HG03469 (cell line): ENCODE results near the gene HOPX.
"Not testable (repeated sequence)": the region's sequence is repeated elsewhere in the genome, so short reads cannot be mapped to it uniquely, and the experiment has no call there.

Experiments used
- ATAC-seq: cut with Tn5 transposase; IDR thresholded peaks from one replicate; pipeline ENCODE4 v1.9.1; 2021; ENCODE audit warnings: mild to moderate bottlenecking, moderate library complexity, moderate number of reproducible peaks; ENCODE audit not compliant: unreplicated experiment

Gene HOPX

GRCh38 chr4:56655627-56656345 lies 25.3 kb downstream of the HOPX start:
- ATAC-seq, result no peak

GRCh38 chr4:56655209-56655626 lies 25.9 kb downstream of the HOPX start:
- ATAC-seq, result no peak

DNA sequence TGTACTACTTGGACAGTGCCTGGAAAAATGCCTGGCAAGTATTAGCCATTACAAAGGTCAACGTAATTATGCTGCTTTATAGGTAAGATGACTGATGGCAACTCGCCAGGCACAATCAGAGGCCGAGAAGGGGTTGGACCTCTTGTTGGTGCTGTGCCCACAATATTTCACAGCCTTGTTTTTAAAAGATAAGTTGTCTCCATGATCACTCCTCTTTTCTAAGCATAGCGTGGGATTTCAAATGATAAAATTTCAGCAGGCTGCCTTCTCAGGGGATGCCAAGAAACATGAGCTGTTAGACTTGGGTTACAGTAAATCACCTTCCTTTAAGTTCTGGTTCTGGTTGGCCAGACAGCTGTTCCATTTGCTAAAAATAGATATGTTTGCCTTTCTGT lies 26.9 kb downstream of the HOPX start:
- no peak for ATAC-seq

DNA sequence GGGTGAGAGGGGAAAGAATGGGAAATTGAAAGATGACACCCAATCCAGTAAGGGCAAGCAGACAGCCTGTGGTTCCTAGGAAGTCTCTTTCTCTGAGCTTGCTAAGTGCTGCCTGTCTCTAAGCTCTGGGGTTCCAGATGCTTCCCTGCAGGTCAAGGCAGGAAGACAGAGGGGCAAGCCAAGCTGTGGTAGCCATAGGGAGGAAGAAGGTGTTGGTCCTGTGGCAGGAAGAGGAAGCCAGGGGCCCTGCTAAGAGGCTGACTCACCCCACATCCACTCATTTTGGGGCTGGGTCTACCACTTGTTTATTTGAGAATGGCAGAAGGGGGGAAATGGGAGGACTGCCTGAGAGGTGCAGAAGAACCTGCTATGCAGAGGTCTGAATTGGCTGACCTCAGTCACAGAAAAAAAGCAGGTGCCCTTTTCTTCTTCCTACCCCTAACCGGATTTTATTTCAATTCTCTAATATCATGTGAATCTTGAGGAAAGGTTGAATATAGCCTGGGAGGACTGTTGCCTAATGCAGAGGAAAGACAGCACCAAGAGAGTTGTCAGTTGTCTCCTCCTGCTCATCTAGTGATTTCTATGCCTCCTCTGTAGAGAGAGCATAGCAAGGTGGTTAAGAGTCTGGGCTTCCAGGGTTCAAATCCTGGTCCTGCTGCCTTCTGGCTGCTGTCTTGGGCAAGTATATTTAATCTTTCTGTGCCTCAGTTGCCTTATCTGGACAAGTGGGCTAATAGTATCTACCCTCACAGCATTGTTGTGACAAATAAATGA lies 27.4 kb downstream of the HOPX start:
- ATAC-seq, result no peak

DNA sequence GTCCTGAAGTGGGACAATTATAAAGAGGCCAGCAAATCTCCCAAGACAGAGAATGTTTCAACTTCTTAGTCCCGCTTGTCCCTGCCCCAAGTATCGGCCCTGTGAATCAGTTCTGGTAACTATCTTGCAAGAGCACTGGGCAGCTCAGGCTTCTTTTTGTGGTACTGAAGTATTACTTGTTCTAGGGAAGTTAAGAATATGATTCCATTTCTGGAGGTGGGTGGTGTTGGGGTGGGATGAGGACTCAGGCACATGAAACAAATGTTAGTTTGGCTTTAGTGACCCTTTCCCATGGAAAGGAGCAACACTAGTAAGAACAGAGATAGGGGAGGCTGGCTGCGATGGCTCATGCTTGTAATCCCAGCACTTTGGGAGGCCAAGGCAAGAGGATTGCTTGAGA lies 28.9 kb downstream of the HOPX start:
- ATAC-seq, result no peak

- ATAC-seq, result no peak
Measured at GRCh38 chr4:56651056-56651350, 30.1 kb downstream of the HOPX start.

DNA sequence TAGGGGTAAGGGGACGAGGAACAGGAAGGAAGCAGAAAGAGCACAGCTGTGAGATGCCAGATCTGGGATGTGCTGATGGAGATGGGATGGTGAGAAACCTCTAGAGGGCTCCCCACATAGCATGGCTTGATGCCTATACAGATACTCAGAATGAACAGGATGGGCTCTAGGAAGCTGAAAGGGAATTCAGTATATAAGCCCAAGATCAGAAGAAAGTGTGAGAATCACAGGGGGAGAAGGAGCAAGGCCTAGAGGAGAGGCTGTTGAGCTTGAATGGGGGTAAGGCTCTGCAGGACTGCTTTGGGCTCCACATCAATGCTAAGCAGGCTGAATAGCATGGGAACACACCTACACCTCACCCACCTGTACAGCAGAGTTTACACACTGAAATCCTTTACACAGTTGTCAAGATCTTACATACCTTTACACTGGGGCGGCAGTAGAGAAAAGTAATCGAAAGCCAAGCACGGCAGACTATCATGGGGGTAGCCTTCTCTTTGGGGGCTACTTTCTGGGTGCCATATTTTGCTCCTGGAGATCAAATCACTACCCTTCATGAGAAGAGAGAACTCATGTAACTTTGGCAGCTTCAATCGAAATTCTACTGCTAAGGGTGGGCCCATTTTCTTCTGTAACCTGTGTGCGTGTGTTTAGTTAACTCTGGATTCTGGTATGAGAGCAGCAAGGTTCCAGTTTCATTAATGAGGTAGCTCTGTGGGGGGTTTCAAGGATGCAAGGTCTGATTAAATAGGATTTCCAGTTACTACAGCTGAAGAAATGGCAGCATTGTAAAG lies 30.6 kb downstream of the HOPX start:
- ATAC-seq, result no peak

DNA sequence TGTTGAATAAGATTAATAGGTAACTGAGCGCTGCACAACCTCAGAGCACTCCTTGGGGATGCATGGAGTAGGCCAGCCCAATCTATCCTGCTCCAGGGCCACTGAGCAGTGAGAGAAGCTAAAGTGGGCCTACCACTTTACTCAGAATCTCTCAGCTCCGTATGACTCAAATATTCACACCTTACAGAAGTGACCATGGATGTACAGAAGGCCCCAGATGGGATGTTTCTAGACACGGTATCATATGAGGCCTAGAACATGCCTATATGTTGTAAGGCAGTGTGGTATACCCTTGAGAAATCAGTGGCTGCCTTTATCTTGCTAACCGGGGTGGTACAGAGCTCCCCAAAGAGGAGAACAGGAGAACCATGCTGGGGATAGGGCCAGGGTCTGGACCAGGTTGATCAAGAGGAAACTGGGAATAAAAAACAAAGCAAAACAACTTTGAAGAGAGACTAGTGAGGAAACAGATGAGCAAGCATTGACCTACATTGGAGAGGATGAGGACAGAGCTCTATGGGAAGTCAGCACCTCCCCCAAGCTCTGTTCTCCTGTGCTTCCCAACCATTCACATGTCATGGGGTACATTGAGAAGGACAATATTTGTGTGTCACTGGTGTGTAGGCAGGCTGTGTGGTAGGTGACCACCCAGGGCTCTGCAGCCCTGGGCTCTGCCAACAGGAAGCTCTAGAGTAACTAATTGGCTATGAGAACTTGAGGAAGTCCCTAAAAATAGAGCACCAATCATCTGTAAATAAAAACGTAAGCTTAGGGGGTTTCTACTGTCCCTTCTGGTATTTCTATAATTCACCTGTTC lies 31.4 kb downstream of the HOPX start:
- peak; percentile 50 for ATAC-seq

DNA sequence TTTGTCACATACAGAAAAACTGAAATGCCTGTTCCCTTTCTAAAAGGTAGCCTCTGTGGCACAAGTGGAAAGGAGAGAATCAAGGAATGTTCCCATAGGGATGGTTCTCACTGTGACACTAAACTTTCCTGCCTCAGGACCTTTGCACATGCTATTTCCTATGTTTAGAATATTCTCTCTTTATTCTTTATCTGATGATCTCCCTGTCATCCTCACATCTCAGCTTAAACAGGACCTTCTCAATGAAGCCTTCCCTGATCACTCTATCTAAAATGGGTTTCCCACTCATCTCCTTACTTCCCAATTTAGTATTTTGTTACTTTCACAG lies 32.3 kb downstream of the HOPX start:
- ATAC-seq, result no peak

DNA sequence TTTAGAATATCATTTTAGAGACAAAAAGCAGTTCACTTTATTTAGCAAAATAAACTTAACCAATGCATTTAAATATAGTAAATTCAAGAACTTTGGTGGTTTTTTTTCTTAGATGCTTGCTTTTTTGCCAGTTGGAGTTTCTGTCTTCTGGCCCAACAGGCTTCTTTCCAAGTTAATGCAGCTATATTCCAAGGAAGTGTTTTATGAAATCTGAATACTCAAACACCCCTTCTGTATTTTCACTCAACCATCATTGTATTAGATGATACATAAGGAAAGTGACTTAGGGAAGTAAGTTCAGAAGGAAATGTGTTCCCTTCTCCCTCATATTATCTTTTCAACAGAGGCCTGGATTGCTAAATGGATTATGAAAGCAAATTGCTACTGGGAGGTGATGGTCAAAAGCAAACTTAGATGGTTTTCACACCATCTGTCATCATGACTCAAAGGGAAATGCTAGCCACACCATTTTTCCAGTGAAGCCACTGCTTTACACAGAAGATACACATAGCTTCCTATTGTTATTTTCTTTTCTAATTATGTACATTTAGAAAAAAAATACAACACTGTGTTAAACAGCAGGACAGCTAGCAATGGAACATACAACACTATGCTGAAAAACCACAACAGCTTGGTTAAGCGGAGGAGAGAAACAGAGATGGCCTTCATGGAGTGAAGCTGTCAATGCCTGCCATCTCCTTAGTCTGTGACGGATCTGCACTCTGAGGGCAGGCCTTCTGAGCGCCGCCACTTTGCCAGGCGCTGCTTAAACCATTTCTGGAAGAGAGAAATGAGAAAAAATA lies 32.9 kb downstream of the HOPX start:
- no peak for ATAC-seq

DNA sequence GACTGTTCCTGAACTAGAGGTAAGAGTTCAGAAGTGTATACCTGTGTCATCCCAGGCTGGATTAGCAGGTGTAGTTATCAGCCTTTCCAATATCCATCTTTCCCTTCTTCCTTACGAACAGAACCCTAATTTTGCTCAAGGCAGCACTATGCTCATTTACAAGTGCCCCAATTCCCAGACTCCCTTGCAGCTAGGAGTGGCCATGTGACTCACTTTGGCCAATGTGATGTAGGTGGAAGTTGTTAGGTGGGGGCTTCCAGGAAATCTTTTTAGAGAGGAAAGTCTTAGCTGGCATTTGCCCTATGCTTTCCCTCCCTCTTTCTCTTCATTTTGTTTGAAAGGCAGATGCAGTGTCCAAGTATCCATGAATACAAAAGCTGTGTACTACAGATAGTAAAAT lies 34.8 kb downstream of the HOPX start:
- ATAC-seq, result no peak

GRCh38 chr4:56643596-56643995 lies 37.5 kb downstream of the HOPX start:
- no peak for ATAC-seq

- no peak for ATAC-seq
Measured at GRCh38 chr4:56641494-56642051, 39.5 kb downstream of the HOPX start.

DNA sequence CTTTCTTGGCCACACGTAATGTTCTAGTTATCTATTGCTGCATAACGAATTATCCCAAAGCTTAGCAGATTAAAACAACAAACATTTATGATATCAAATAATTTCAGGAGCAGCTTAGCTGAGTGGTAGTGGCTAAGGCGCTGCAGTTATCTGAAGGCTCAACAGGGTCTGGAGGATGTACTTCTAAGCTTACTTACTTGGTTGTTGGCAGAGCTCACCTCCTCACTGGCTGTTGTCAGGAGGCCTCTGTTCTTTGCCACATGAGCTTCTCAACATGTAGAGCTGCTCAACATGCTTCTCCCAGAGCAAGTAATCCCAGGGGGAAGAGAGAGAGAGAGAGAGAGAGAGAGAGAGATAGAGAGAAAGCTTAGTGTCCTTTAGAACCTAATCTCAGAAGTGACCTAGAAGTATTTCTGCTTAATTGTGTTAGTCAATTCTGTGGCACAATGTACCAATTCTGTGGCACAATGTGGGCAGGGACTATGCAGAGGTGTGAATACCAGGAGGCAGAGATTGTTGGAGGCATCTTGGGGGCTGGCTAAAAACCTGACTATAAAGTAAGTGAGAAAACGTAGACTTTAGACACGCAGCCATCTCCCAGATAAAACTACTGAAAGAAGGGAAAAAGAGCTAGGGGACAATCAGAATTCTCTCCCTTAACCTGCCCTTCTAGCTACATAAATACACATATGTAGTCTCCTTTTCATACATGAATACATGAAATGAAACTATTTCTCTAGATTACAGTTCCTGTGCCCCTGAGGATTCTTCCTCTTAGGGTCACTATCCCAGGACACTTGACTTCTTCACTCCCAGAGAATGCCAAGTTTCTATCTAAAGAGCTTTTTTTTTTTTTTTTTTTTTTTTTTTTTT lies 40.2 kb downstream of the HOPX start:
- no peak for ATAC-seq

- no peak for ATAC-seq
Measured at GRCh38 chr4:56637791-56638190, 43.3 kb downstream of the HOPX start.

- ATAC-seq, result no peak
Measured at GRCh38 chr4:56637154-56637553, 43.9 kb downstream of the HOPX start.

DNA sequence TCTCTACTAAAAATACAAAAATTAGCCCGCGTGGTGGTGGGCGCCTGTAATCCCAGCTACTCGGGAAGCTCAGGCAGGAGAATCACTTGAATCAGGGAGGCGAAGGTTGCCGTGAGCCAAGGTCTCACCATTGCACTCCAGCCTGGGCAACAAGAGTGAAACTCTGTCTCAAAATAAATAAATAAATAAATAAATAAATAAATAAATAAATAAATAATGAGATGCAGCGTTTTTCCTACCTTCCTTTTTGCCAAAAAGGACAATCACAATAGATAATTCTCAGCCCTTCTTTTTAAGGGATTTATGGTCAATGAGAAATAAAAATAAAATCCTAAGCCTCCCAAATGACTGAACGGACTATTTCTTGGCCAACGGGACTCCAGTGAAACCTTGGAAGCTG lies 46.1 kb downstream of the HOPX start:
- not testable (repeated sequence) for ATAC-seq

- ATAC-seq, result no peak
Measured at GRCh38 chr4:56633486-56633885, 47.6 kb downstream of the HOPX start.
